ENCODE measurements around the gene NF2. TPM values are rescaled to one million over a fixed set of nuclear protein-coding genes. Genes with fewer than 3 reads are reported as not detected.

NF2 gene
- total RNA-seq, 1 experiment from 2014 or later, result 56.9 TPM

DNA sequence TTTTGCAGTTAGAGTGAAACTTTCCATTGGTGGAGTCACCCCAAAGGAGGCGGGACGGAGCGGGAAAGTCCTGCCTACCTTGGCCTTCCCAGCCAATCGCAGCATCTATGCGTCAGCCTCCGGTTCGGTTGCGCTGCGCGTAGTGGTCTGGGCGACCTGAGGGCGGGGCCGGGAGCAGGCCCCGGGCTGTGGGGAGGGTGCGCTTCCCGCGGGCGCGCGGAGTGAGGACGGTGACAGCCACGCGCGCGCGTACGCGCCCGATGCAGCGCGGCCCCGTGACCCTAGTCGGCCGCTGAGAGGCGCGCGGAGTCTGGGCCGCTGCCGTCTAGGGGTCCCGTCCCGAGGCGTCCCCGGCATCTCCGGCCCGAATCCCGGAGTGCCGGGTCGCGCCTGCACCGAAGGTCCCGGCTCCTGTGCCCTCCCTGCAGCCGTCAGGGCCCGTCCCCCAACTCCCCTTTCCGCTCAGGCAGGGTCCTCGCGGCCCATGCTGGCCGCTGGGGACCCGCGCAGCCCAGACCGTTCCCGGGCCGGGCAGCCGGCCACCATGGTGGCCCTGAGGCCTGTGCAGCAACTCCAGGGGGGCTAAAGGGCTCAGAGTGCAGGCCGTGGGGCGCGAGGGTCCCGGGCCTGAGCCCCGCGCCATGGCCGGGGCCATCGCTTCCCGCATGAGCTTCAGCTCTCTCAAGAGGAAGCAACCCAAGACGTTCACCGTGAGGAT, at the start of gene NF2 (continued):
- TF ChIP-seq SP1 (CRISPR knock-in tag; conservative IDR thresholded peaks at IDR 0.05), result peak; percentile 87
- TF ChIP-seq, protein P1, sequence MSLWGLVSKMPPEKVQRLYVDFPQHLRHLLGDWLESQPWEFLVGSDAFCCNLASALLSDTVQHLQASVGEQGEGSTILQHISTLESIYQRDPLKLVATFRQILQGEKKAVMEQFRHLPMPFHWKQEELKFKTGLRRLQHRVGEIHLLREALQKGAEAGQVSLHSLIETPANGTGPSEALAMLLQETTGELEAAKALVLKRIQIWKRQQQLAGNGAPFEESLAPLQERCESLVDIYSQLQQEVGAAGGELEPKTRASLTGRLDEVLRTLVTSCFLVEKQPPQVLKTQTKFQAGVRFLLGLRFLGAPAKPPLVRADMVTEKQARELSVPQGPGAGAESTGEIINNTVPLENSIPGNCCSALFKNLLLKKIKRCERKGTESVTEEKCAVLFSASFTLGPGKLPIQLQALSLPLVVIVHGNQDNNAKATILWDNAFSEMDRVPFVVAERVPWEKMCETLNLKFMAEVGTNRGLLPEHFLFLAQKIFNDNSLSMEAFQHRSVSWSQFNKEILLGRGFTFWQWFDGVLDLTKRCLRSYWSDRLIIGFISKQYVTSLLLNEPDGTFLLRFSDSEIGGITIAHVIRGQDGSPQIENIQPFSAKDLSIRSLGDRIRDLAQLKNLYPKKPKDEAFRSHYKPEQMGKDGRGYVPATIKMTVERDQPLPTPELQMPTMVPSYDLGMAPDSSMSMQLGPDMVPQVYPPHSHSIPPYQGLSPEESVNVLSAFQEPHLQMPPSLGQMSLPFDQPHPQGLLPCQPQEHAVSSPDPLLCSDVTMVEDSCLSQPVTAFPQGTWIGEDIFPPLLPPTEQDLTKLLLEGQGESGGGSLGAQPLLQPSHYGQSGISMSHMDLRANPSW (CRISPR knock-in tag; conservative IDR thresholded peaks at IDR 0.05; ENCODE audit: low read depth), result no peak
- TF ChIP-seq CREM (CRISPR knock-in tag; IDR thresholded peaks at IDR 0.05), result peak; percentile 81; the same call in 1 of the 2 replicates

DNA sequence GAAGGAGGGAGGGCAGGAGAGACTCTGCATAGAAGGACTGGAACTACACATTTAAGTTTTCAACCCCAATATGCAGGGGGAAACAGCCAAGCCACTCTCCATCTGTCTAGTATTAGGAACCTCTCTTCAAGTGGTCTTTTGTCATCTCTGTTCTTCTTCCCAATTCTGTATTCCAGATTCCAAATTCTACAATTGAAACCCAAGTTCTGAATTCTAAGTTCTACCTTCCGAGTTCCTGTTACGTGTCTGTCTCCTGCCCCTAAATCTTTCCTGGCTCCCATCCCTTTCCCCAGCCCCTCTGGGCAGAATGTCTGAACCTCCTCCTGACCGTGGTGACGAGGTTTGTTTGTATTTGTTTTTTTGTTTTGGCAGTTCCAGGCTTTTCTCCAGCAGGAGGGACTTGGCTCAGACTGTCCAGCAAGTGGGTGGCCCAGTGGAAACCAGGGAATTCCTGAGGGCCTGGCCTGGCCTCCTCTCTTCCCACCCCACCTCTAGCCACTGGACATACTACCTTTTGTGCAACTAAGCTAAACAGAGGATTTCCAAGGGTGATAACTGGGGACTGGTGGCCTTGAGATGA, 48.3 kb upstream of the NF2 start:
- Mint-ChIP-seq H3K27me3 (ENCODE audit: low read depth) (no peaks in the 10 kb centered on the region; the same call in 1 of the 2 replicates), H3K9me3 (0 out of 2 replicates have a peak, but pooled peaks cover 3% of the 10 kb centered on the region), H3K4me1 (peaks cover 3% of the 10 kb centered on the region; the same call in 1 of the 2 replicates), H3K27ac (no peak overlapping the region), H3K36me3 (peaks cover 50% of the 10 kb centered on the region), H3K4me3 (peak overlapping the region; percentile 82; the same call in 1 of the 2 replicates)
- ChIA-PET CTCF (interaction anchor here (1.2 to 2.0 kb wide), 3 partner anchors 25 to 134 kb away, joined by 4 to 8 read pairs (median 5); no protein-coding TSS in a partner anchor), POLR2A (no interaction called here)
- no peak for DNase-seq (ENCODE audit: low spot score)
- ATAC-seq, result no peak
- no peak for TF ChIP-seq OVOL2 (CRISPR knock-in tag; IDR thresholded peaks at IDR 0.05; ENCODE audit: borderline replicate concordance)
- TF ChIP-seq, protein P2, sequence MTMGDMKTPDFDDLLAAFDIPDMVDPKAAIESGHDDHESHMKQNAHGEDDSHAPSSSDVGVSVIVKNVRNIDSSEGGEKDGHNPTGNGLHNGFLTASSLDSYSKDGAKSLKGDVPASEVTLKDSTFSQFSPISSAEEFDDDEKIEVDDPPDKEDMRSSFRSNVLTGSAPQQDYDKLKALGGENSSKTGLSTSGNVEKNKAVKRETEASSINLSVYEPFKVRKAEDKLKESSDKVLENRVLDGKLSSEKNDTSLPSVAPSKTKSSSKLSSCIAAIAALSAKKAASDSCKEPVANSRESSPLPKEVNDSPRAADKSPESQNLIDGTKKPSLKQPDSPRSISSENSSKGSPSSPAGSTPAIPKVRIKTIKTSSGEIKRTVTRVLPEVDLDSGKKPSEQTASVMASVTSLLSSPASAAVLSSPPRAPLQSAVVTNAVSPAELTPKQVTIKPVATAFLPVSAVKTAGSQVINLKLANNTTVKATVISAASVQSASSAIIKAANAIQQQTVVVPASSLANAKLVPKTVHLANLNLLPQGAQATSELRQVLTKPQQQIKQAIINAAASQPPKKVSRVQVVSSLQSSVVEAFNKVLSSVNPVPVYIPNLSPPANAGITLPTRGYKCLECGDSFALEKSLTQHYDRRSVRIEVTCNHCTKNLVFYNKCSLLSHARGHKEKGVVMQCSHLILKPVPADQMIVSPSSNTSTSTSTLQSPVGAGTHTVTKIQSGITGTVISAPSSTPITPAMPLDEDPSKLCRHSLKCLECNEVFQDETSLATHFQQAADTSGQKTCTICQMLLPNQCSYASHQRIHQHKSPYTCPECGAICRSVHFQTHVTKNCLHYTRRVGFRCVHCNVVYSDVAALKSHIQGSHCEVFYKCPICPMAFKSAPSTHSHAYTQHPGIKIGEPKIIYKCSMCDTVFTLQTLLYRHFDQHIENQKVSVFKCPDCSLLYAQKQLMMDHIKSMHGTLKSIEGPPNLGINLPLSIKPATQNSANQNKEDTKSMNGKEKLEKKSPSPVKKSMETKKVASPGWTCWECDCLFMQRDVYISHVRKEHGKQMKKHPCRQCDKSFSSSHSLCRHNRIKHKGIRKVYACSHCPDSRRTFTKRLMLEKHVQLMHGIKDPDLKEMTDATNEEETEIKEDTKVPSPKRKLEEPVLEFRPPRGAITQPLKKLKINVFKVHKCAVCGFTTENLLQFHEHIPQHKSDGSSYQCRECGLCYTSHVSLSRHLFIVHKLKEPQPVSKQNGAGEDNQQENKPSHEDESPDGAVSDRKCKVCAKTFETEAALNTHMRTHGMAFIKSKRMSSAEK (CRISPR knock-in tag; IDR thresholded peaks at IDR 0.05; ENCODE audit: borderline replicate concordance), result no peak
- TF ChIP-seq GABPB1 (CRISPR knock-in tag; IDR thresholded peaks at IDR 0.05), result no peak
- TF ChIP-seq, protein P3, sequence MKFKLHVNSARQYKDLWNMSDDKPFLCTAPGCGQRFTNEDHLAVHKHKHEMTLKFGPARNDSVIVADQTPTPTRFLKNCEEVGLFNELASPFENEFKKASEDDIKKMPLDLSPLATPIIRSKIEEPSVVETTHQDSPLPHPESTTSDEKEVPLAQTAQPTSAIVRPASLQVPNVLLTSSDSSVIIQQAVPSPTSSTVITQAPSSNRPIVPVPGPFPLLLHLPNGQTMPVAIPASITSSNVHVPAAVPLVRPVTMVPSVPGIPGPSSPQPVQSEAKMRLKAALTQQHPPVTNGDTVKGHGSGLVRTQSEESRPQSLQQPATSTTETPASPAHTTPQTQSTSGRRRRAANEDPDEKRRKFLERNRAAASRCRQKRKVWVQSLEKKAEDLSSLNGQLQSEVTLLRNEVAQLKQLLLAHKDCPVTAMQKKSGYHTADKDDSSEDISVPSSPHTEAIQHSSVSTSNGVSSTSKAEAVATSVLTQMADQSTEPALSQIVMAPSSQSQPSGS (CRISPR knock-in tag; IDR thresholded peaks at IDR 0.05; ENCODE audit: borderline replicate concordance, low read depth), result no peak
- TF ChIP-seq NFYB (CRISPR knock-in tag; conservative IDR thresholded peaks at IDR 0.05; ENCODE audit: low read depth), result no peak
- TF ChIP-seq TEAD4 (CRISPR knock-in tag; IDR thresholded peaks at IDR 0.05), result no peak
- TF ChIP-seq ZNF121 (CRISPR knock-in tag; IDR thresholded peaks at IDR 0.05), result no peak
- TF ChIP-seq, protein P4, sequence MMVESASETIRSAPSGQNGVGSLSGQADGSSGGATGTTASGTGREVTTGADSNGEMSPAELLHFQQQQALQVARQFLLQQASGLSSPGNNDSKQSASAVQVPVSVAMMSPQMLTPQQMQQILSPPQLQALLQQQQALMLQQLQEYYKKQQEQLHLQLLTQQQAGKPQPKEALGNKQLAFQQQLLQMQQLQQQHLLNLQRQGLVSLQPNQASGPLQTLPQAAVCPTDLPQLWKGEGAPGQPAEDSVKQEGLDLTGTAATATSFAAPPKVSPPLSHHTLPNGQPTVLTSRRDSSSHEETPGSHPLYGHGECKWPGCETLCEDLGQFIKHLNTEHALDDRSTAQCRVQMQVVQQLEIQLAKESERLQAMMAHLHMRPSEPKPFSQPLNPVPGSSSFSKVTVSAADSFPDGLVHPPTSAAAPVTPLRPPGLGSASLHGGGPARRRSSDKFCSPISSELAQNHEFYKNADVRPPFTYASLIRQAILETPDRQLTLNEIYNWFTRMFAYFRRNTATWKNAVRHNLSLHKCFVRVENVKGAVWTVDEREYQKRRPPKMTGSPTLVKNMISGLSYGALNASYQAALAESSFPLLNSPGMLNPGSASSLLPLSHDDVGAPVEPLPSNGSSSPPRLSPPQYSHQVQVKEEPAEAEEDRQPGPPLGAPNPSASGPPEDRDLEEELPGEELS (CRISPR knock-in tag; IDR thresholded peaks at IDR 0.05), result no peak
- TF ChIP-seq, protein P5, sequence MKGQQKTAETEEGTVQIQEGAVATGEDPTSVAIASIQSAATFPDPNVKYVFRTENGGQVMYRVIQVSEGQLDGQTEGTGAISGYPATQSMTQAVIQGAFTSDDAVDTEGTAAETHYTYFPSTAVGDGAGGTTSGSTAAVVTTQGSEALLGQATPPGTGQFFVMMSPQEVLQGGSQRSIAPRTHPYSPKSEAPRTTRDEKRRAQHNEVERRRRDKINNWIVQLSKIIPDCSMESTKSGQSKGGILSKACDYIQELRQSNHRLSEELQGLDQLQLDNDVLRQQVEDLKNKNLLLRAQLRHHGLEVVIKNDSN (CRISPR knock-in tag; IDR thresholded peaks at IDR 0.05), result no peak
- no peak for TF ChIP-seq SMAD3 (CRISPR knock-in tag; IDR thresholded peaks at IDR 0.05; ENCODE audit: borderline replicate concordance)
- TF ChIP-seq CREM (CRISPR knock-in tag; IDR thresholded peaks at IDR 0.05), result no peak
- TF ChIP-seq, protein P6, sequence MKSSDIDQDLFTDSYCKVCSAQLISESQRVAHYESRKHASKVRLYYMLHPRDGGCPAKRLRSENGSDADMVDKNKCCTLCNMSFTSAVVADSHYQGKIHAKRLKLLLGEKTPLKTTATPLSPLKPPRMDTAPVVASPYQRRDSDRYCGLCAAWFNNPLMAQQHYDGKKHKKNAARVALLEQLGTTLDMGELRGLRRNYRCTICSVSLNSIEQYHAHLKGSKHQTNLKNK (CRISPR knock-in tag; IDR thresholded peaks at IDR 0.05), result no peak
- TF ChIP-seq FOXP1 (CRISPR knock-in tag; IDR thresholded peaks at IDR 0.05; ENCODE audit: borderline replicate concordance), result no peak
- TF ChIP-seq RORB (CRISPR knock-in tag; IDR thresholded peaks at IDR 0.05), result no peak
- TF ChIP-seq NR2C2 (CRISPR knock-in tag; IDR thresholded peaks at IDR 0.05), result no peak
- no peak for TF ChIP-seq ATF1 (CRISPR knock-in tag; IDR thresholded peaks at IDR 0.05)
- TF ChIP-seq ZNF416 (CRISPR knock-in tag; IDR thresholded peaks at IDR 0.05), result no peak
- no peak for TF ChIP-seq ZBTB21 (CRISPR knock-in tag; IDR thresholded peaks at IDR 0.05; ENCODE audit: borderline replicate concordance)
- TF ChIP-seq SMAD4 (CRISPR knock-in tag; IDR thresholded peaks at IDR 0.05), result no peak

Data from WTC11 (cell line).